K562 (cell line): ENCODE results near the gene CUEDC2. TPM values are rescaled to one million over a fixed set of nuclear protein-coding genes. Genes with fewer than 3 reads are reported as not detected.

ENCODE experiments used
- CHCHD3 ChIP-seq: fragments of 250-450 bp; sonication (Bioruptor Pico); IDR thresholded peaks from 2 replicates; pipeline ENCODE4 v2.1.2; 2022; ENCODE audit warnings: mild to moderate bottlenecking
- FUS ChIP-seq: fragments of 200-400 bp; formaldehyde crosslinking; optimal IDR thresholded peaks from 2 replicates; pipeline ENCODE3; 2017; ENCODE audit warnings: low read depth, low read length
- HDAC6 ChIP-seq: IDR thresholded peaks from 2 replicates; pipeline ENCODE4 v1.6.1; 2012; ENCODE audit warnings: low read depth, mild to moderate bottlenecking, control low read depth, inconsistent platforms, low read length, moderate library complexity
- HEY1 ChIP-seq: fragments of 250-450 bp; sonication (Bioruptor Pico); IDR thresholded peaks from 2 replicates; pipeline ENCODE4 v1.5.0; 2020; ENCODE audit warnings: mild to moderate bottlenecking, moderate library complexity, borderline replicate concordance
- LCOR ChIP-seq: sonication (generic); formaldehyde crosslinking; IDR thresholded peaks from 2 replicates; pipeline ENCODE4 v1.8.0; 2022; ENCODE audit warnings: mild to moderate bottlenecking, missing genetic modification reagents
- MAFG ChIP-seq: fragments of 450-650 bp; conservative IDR thresholded peaks from 2 replicates; pipeline ENCODE4 v1.6.1; 2016; ENCODE audit warnings: missing genetic modification characterization, missing compliant biosample characterization
- PHF8 ChIP-seq: fragments of 200-600 bp; sonication (generic); IDR thresholded peaks from 2 replicates; pipeline ENCODE4 v1.6.1; 2012; ENCODE audit warnings: mixed run types, mild to moderate bottlenecking, inconsistent platforms, low read length, moderate library complexity, borderline replicate concordance
- POLR3A ChIP-seq: IDR thresholded peaks from 2 replicates; pipeline ENCODE4 v1.6.1; 2011; ENCODE audit warnings: borderline replicate concordance, mild to moderate bottlenecking, moderate library complexity; ENCODE audit not compliant: insufficient read length, insufficient read depth; ENCODE audit errors: extremely low read depth
- SOX6 ChIP-seq: fragments of 450-650 bp; IDR thresholded peaks from 2 replicates; pipeline ENCODE4 v1.6.1; 2014; ENCODE audit warnings: mild to moderate bottlenecking
- STAT5A ChIP-seq: IDR thresholded peaks from 2 replicates; pipeline ENCODE4 v1.6.1; 2012; ENCODE audit warnings: low read length, inconsistent platforms, borderline replicate concordance
- TGIF2 ChIP-seq: sonication (generic); formaldehyde crosslinking; IDR thresholded peaks from 2 replicates; pipeline ENCODE4 v1.8.1; 2022; ENCODE audit warnings: mild to moderate bottlenecking, missing genetic modification reagents, moderate library complexity
- ZNF165 ChIP-seq: fragments of 250-450 bp; sonication (Bioruptor Pico); IDR thresholded peaks from 2 replicates; pipeline ENCODE4 v1.4.0; 2020; ENCODE audit warnings: borderline replicate concordance
- ZNF384 ChIP-seq: IDR thresholded peaks from 2 replicates; pipeline ENCODE4 v1.6.1; 2012; ENCODE audit warnings: low read depth, low read length, improper control_type of control experiment
- ZNF57 ChIP-seq: fragments of 450-650 bp; formaldehyde crosslinking; IDR thresholded peaks from 2 replicates; pipeline ENCODE4 v1.4.0; 2020; ENCODE audit warnings: mild to moderate bottlenecking, moderate library complexity
- ZNF589 ChIP-seq: fragments of 200-800 bp; sonication (Bioruptor generic); IDR thresholded peaks from 2 replicates; pipeline ENCODE4 v1.6.1; 2016; ENCODE audit warnings: low read depth, missing genetic modification characterization, missing compliant biosample characterization
- polyA plus RNA-seq, 8 experiments: library from polyadenylated mRNA; depleted of rRNA in 4 of 8; stranded (reverse) in 5 of 8; unstranded in 3 of 8; fragments of >200 nt; fragmentation: Nextera tagmentation in 2 of 8; fragmentation: Illumina TruSeq in 1 of 8; extraction: Ambion mirVana in 2 of 8; extraction: Trizol in 1 of 8; gene quantifications; 2 replicates each; pipeline versions ENCODE4 v1.2.1 to v1.2.3, GENCODE V29; 2011 to 2014; ENCODE audit warnings: inconsistent platforms in 1 of 8, missing spikeins in 1 of 8
- total RNA-seq, 7 experiments: library from RNA; depleted of rRNA in 6 of 7; stranded (reverse); fragments of >200 nt in 6 of 7; fragmentation: Illumina TruSeq in 2 of 7; extraction: Trizol in 2 of 7; gene quantifications; 2 replicates each; pipeline versions ENCODE4 v1.2.1 to v1.2.3, GENCODE V29; 2011 to 2021; ENCODE audit warnings: low replicate concordance in 1 of 7
- TF ChIP-seq, protein P1 (sequence below): sonication (generic); formaldehyde crosslinking; IDR thresholded peaks from 2 replicates; pipeline ENCODE4 v1.8.1; 2023; ENCODE audit warnings: mild to moderate bottlenecking, missing genetic modification reagents
- TF ChIP-seq, protein P2 (sequence below): fragments of 250-450 bp; sonication (Bioruptor Pico); IDR thresholded peaks from 2 replicates; pipeline ENCODE4 v1.5.0; 2022; ENCODE audit warnings: mild to moderate bottlenecking
- TF ChIP-seq, protein P3 (sequence below): fragments of 150-350 bp; IDR thresholded peaks from 2 replicates; pipeline ENCODE4 v1.6.1; 2014; ENCODE audit warnings: low read depth, mild to moderate bottlenecking, low read length, borderline replicate concordance
- TF ChIP-seq, protein P4 (sequence below): sonication (generic); IDR thresholded peaks from 2 replicates; pipeline ENCODE4 v1.6.1; 2016

The CUEDC2 gene
- total and polyA plus RNA-seq, 9 of the 15 experiments (the other 6 are each of a cell fraction or from before 2014, with no cell fraction given), result 8.5 to 48.9 (median 27.4) TPM

DNA sequence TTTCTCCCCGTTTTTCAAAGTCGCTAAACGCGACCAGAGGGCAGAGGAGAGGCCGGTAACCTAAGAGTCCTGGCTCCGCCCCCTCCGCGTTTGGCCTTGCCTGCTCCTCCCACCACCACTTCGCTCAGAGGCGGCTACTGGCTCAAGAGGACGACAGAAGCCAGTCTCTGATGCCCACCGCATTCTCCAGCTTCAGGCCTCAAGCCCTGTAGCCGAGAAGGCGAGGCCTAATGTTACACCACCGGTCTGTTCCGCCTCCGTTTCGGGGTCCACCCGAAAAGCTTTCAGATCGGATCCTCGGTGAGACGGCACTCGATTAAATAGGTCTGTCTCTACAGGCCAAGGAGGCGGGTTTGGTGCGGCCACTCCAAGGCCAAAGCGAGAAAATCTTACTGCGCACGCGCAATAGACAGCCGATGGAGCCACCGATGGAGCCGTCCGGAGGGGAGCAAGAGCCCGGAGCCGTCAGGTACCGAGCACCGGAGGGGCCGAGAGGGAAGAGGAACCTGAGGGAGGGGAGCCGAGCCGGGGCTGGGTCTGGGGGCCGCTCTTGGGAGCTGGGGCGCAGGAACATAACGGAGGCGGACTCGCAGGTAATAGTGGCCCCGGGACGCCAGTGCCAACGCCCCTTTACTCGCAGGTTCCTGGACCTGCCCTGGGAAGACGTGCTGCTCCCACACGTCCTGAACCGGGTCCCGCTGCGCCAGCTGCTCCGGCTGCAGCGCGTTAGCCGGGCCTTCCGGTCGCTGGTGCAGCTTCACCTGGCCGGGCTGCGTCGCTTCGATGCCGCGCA, 11.5 kb downstream of the CUEDC2 start, which contains the start of gene FBXL15 (continued):
- TF ChIP-seq ZNF589 (CRISPR knock-in tag) (no peak), ZNF384 (no peak), ZNF165 (CRISPR knock-in tag) (no peak), STAT5A (no peak), CHCHD3 (CRISPR knock-in tag) (no peak), SOX6 (peak; percentile 15; the same call in 1 of the 2 replicates), FUS (no peak), MAFG (no peak), ZNF57 (no peak), TGIF2 (no peak), HEY1 (CRISPR knock-in tag) (no peak), HDAC6 (no peak), PHF8 (peak; percentile 54; the same call in 1 of the 2 replicates), POLR3A (no peak), LCOR (CRISPR knock-in tag) (no peak; the same call in 1 of the 2 replicates)
- TF ChIP-seq, protein P1, sequence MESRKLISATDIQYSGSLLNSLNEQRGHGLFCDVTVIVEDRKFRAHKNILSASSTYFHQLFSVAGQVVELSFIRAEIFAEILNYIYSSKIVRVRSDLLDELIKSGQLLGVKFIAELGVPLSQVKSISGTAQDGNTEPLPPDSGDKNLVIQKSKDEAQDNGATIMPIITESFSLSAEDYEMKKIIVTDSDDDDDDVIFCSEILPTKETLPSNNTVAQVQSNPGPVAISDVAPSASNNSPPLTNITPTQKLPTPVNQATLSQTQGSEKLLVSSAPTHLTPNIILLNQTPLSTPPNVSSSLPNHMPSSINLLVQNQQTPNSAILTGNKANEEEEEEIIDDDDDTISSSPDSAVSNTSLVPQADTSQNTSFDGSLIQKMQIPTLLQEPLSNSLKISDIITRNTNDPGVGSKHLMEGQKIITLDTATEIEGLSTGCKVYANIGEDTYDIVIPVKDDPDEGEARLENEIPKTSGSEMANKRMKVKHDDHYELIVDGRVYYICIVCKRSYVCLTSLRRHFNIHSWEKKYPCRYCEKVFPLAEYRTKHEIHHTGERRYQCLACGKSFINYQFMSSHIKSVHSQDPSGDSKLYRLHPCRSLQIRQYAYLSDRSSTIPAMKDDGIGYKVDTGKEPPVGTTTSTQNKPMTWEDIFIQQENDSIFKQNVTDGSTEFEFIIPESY, result 0 out of 2 replicates have a peak, but pooled peaks have one; percentile 15
- TF ChIP-seq, protein P2, sequence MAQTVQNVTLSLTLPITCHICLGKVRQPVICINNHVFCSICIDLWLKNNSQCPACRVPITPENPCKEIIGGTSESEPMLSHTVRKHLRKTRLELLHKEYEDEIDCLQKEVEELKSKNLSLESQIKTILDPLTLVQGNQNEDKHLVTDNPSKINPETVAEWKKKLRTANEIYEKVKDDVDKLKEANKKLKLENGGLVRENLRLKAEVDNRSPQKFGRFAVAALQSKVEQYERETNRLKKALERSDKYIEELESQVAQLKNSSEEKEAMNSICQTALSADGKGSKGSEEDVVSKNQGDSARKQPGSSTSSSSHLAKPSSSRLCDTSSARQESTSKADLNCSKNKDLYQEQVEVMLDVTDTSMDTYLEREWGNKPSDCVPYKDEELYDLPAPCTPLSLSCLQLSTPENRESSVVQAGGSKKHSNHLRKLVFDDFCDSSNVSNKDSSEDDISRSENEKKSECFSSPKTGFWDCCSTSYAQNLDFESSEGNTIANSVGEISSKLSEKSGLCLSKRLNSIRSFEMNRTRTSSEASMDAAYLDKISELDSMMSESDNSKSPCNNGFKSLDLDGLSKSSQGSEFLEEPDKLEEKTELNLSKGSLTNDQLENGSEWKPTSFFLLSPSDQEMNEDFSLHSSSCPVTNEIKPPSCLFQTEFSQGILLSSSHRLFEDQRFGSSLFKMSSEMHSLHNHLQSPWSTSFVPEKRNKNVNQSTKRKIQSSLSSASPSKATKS (CRISPR knock-in tag), result 0 out of 2 replicates have a peak, but pooled peaks have one; percentile 5
- TF ChIP-seq, protein P3, sequence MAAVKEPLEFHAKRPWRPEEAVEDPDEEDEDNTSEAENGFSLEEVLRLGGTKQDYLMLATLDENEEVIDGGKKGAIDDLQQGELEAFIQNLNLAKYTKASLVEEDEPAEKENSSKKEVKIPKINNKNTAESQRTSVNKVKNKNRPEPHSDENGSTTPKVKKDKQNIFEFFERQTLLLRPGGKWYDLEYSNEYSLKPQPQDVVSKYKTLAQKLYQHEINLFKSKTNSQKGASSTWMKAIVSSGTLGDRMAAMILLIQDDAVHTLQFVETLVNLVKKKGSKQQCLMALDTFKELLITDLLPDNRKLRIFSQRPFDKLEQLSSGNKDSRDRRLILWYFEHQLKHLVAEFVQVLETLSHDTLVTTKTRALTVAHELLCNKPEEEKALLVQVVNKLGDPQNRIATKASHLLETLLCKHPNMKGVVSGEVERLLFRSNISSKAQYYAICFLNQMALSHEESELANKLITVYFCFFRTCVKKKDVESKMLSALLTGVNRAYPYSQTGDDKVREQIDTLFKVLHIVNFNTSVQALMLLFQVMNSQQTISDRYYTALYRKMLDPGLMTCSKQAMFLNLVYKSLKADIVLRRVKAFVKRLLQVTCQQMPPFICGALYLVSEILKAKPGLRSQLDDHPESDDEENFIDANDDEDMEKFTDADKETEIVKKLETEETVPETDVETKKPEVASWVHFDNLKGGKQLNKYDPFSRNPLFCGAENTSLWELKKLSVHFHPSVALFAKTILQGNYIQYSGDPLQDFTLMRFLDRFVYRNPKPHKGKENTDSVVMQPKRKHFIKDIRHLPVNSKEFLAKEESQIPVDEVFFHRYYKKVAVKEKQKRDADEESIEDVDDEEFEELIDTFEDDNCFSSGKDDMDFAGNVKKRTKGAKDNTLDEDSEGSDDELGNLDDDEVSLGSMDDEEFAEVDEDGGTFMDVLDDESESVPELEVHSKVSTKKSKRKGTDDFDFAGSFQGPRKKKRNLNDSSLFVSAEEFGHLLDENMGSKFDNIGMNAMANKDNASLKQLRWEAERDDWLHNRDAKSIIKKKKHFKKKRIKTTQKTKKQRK, result no peak
- TF ChIP-seq, protein P4, sequence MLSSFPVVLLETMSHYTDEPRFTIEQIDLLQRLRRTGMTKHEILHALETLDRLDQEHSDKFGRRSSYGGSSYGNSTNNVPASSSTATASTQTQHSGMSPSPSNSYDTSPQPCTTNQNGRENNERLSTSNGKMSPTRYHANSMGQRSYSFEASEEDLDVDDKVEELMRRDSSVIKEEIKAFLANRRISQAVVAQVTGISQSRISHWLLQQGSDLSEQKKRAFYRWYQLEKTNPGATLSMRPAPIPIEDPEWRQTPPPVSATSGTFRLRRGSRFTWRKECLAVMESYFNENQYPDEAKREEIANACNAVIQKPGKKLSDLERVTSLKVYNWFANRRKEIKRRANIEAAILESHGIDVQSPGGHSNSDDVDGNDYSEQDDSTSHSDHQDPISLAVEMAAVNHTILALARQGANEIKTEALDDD, result no peak
